OCI-M2 (cell line): ENCODE data around the gene SLC22A15.
"Not testable (repeated sequence)": the region's sequence is repeated elsewhere in the genome, so short reads cannot be mapped to it uniquely, and the experiment has no call there.

Source experiments
- DNase-seq: peaks from one replicate; lab custom pipeline; 2025; ENCODE audit not compliant: unreplicated experiment; lab: John Stamatoyannopoulos, UW

SLC22A15 gene

GRCh38 chr1:116031302-116031835 lies 55.1 kb downstream of the SLC22A15 start:
- DNase-seq = no peak

- no peak for DNase-seq
Measured at GRCh38 chr1:116033322-116033721, 57.0 kb downstream of the SLC22A15 start.

DNA sequence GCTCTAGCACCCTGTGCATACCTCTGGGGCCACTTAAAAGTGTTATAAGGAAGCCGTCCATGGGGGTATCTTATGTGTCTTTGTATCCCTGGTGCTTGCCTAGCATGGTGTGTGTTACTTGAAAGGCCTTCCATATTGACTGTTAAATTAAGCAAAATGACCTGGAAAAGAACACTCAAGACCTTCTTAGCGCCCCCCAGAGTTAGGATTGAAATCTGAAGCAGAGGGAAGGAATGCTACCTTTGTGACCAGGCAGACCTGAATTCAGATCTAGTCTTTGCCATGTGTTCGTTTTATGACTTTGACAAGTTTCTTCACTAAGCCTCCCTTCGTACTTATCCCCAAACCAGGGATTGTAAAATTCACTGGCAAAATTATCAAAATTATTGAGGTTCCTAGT lies 59.9 kb downstream of the SLC22A15 start:
- no peak for DNase-seq

DNA sequence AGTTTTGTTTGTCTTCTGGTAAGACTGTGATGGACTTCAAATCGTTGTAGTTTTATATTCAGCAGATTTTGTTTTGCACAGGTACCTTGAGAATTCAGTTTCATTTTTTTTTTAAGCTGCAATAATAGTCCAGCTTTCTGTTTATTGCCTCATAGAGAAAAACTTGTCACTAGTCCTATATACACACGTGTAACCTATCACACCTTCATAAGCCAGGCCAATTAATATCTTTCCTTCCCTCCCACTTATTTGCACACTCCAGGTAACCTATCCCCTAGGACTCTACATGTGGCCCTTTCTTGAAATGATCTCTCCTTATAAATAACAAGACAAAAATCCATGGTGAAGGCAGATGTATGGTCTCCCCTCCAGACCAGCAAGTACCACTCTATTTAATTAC lies 62.4 kb downstream of the SLC22A15 start:
- no peak for DNase-seq

GRCh38 chr1:116044071-116044470 lies 67.8 kb downstream of the SLC22A15 start:
- no peak for DNase-seq

DNA sequence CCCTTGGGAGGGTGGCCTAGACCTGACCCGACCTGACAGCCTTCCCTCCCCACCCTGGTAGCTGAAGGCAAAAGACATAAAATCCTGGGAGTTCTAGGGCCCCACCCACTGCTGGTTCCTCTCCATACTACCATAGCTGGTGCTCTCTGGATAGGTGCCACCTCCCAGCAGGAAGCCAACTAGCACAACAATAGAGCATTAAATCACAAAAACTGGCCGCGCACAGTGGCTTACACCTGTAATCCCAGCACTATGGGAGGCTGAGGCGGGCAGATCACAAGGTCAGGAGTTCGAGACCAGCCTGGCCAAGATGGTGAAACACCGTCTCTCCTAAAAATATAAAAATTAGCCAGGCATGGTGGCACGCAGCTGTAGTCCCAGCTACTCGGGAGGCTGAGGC lies 70.6 kb downstream of the SLC22A15 start:
- DNase-seq = not testable (repeated sequence)

GRCh38 chr1:116051896-116052295 lies 75.6 kb downstream of the SLC22A15 start:
- not testable (repeated sequence) for DNase-seq

GRCh38 chr1:116062201-116062600 lies 85.9 kb downstream of the SLC22A15 start:
- DNase-seq = no peak

DNA sequence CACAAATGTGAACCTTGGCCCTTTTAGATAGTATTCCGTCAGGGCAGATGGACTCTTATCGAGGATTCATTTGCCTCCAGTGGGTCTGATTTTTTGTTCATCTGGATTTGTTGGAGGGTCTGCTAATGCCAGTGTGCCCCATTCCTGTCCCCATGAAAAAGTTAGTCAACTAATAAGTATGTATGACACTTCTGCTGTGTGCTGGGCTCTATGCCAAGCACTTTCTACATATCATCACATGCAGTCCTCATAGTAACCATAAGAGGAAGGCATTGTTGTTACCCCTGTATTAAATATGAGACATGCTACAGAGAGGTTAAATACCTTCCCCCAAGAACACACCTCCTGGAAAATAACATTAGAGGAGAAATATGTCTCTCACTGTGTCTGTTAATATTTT lies 88.3 kb downstream of the SLC22A15 start:
- DNase-seq = no peak

DNA sequence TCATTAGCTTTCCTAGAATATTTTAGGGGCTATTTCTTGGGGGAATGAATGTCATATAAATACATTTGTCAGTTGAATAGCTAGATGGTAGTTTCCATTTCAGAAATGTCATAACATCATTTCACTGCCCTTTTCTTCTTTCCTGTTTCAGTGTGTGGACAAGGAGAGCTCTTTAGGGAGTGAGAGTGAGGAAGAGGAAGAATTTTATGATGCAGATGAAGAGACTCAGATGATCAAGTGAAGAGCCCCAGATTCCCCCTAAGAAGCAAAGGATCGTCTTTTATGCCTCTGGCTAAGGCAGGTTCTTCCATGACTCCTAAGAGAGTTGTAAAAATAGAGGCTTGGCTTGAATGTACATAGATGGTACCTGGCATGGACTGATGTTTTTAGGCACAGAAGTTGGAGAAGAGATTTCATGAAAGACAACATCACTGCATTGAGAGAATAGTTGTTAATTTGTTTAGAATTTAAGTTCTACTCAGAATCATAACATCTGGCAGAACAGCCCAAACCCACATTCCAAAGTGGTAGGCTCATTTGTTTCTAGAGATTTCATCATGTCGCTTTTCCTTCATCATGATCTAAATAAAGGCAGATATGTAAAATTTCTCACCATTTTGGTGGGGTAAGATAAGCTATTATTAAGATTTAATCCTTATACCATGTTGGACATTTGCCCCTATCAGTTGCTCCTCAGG lies 90.7 kb downstream of the SLC22A15 start:
- no peak for DNase-seq

DNA sequence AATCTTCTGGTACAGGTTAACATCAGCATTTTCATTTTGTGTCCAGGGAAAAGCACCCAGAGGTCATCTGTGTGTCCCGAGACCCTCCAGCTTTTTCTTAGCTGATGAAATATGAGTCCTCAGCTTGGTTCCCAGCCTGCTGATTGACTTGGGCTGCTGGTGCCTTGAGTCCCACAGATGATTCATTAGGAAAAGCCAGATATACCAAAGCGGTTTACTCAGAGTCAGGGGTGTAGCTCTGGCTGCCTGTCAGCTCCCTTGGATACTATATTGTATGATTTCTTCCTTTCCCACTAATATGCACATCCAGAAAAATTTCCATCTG lies 91.2 kb downstream of the SLC22A15 start:
- DNase-seq = no peak

DNA sequence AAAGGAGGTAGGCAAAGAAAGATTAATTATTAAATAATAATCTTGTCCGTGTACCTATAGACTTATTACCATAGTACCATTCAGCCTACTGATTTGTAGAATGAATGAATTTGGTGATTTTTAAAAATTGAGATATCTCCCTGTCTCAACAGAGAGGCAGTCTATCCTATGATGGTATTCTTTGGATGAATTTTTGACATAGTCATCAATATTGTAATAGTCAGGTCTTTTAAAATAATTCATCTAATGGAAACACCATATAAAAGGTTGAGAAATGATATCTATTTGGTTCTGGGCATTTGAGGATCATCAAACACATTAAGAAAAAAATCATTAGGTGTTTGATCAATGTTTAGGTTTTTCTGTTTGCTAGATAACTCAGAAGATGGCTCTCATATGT lies 99.3 kb downstream of the SLC22A15 start:
- DNase-seq = no peak

- DNase-seq = no peak
Measured at GRCh38 chr1:116075990-116076389, 99.7 kb downstream of the SLC22A15 start.

DNA sequence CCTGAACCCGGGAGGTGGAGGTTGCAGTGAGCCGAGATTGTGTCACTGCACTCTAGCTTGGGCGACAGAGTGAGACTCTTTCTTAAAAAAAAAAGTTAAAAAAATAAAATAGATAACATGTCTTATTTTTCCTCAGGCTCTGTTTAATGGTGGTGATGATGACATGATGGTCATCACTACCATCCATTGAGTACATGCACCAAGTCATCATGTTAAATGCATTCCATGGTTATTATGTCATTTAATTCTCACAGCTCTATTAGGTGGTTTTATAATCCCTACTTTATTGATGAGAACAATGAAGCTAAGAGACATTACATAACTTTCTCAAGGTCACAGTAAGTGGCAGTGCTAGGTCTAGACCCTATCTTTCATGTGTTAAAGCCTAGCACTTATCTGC lies 100.5 kb downstream of the SLC22A15 start:
- no peak for DNase-seq

DNA sequence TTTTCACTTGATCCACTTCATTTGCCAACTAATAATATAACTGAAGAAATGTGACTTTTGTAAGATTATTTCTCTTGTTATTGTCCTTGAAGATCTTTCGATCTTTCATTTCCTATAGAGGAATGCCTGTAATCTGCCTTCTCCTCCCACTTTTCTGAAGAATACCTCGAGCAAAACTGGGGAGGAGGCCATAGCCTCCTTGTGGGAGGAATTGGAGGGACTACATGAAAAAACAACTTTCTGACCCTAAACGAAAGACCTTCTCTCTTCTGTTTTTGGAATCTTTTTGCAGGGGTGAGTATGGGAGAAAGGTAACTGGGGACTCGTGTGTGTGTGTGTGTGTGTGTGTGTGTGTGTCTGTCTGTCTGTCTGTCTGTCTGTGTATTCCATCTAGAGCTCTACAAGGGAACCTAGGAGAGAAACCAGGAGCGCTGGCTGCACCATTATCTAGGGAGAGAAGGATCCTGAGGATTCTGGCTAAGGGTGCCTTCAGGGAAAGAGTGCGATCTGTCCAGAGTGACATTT lies 102.4 kb downstream of the SLC22A15 start:
- no peak for DNase-seq

DNA sequence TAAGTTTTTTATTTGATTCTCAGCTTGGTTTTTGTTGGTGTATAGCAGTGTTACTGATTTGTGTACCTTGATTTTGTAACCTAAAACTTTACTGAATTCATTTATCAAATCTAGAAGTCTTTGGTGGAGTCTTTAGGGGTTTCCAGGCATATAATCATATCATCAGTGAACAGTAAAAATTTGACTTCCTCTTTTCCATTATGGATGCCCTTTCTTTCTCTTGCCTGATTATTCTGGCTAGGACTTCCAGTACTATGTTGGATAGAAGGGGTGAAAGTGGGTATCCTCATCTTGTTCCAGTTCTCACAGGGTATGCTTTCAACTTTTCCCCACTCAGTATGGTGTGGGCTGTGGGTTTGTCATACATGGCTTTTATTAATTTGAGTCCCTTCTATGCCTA lies 111.3 kb downstream of the SLC22A15 start:
- DNase-seq = no peak

- no peak for DNase-seq
Measured at GRCh38 chr1:116089870-116090269, 113.6 kb downstream of the SLC22A15 start.

GRCh38 chr1:116091083-116091482 lies 114.8 kb downstream of the SLC22A15 start:
- DNase-seq = no peak

DNA sequence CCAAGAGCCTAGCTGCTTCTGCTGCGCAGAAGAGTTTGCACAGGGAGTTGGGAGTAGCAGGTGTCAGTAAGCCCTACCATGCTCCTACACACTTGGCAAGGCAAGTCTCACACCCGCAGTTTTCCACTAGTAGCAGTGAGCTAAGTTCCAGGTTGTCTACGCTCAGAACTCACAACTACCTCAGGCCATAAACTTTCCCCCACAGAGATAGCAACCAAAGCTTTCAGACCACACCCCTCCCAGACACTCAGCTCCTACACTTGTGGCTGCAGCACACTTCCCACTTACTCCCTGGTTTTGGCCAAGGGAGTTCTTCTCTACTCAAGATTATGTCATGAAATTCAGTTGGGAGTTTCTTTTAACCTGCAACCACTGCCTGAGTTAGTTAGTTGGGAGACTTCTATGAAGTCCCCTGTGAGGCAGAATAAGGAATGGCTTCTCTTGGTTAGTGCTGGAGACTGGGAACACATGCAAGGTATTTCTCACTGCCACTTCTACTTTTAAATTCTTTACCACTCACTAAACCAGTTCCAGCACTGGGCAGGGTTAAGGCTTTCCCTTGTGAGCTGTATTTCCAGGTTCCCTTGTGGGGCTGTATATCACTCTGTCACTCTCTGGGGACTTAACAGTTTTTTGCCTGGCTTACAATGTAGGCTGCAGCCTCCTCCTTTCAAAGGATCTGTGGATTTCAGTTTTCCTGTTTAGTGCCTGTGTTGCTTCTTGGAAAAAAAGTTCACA lies 116.6 kb downstream of the SLC22A15 start:
- DNase-seq = no peak

DNA sequence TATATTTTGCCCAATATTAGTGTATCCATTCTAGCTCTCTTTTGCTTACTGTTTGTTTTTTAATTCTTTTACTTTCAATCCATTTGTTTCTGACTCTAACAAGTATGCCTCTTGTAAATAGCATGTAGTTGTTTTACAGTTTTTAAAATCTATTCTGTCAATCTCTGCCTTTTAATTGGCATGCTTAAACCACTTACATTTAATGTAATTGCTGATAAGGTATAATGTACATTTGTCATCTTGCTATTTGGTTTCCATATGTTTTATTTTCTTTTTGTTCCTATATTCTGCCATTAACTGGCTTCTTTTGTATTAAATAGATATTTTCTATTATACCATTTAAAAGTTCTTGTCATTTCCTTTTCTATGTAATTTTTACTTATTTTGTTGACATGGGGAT lies 118.7 kb downstream of the SLC22A15 start:
- DNase-seq = no peak

DNA sequence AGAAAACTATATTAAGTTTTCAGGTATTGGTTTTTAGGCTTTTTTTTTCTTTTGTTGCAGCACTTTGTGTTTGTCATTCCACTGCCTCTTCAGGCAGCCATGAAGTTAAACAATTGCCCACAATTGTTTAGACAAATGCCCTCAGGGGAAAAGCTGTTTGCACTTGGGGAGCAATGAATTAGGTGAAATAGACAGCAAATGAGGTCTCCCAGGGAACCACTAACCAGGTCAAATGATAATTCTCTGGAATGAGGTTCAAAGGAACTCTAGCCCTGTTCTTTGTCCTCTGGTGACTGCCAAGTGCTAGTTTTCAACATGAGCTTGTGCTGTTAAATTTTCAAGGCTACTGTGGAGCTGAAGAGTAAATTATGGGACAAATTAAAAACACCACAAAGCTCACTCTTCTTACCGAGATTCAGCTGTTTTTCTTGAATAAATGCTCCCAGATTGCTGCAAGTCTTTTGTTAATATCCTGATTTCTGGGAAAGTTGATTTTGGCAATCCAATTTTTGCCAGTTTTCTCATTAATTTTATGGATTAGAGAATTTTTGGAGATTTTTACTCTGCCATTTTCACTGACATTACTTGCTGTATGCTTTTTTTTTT lies 119.8 kb downstream of the SLC22A15 start:
- no peak for DNase-seq

DNA sequence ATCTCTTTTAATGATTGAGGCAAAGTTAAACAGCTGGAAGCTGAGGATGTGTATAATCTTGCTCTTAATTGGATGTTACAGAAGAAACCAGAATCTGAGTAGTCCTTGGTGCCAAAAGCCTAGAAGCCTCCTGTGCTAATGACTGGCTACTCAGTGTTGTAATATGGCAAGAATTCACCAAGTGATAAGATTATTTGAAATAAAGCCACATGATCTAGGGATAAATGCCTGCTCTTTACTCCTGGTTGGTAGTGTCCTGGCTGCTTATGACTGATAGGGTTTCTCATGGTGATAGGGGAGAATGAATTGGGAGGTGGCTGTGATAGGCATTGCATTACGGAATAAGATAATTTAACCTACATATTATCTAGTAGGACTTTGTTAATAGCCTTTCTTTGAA lies 121.3 kb downstream of the SLC22A15 start:
- DNase-seq = no peak
